Measurements from ENCODE around the gene CETP. TPM values are rescaled to one million over a fixed set of nuclear protein-coding genes. Genes with fewer than 3 reads are reported as not detected.
"Not testable (repeated sequence)": the region's sequence is repeated elsewhere in the genome, so short reads cannot be mapped to it uniquely, and the experiment has no call there.

Gene CETP
- total RNA-seq, 6 experiments from 2014 or later = not detected

DNA sequence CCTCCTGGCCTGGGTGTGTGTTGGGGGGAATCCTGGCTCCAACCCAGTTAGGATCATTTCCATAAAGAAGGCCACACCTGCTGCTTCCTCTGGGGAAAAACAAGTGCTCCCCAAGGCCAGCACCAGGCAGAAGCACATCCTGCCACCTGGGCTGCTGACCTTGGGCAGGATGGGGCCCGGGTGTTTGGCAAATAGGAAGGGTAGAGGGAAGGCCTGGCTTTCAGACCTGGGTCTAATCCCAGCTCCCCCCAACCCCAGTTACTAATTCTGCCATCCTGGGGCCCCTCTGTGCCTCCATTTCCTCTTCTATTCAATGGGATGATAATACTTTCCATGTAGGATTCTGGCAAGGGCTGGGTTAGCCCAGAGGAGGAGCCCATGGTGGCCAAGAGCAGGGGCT lies 24.6 kb downstream of the CETP start:
- H3K4me1 Mint-ChIP-seq (ENCODE audit: low read depth) = peaks cover 58% of the 10 kb centered on the region
- TF ChIP-seq, protein P1, sequence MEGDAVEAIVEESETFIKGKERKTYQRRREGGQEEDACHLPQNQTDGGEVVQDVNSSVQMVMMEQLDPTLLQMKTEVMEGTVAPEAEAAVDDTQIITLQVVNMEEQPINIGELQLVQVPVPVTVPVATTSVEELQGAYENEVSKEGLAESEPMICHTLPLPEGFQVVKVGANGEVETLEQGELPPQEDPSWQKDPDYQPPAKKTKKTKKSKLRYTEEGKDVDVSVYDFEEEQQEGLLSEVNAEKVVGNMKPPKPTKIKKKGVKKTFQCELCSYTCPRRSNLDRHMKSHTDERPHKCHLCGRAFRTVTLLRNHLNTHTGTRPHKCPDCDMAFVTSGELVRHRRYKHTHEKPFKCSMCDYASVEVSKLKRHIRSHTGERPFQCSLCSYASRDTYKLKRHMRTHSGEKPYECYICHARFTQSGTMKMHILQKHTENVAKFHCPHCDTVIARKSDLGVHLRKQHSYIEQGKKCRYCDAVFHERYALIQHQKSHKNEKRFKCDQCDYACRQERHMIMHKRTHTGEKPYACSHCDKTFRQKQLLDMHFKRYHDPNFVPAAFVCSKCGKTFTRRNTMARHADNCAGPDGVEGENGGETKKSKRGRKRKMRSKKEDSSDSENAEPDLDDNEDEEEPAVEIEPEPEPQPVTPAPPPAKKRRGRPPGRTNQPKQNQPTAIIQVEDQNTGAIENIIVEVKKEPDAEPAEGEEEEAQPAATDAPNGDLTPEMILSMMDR (IDR thresholded peaks at IDR 0.05) = no peak
- no peak overlapping the region for H3K4me3 Mint-ChIP-seq
- H3K36me3 Mint-ChIP-seq (ENCODE audit: low read depth) = peaks cover 11% of the 10 kb centered on the region; the same call in 1 of the 2 replicates
- no peaks in the 10 kb centered on the region for H3K9me3 Mint-ChIP-seq
- no peak for DNase-seq
- peak overlapping the region; percentile 90 for H3K27ac Mint-ChIP-seq
- H3K27me3 Mint-ChIP-seq (ENCODE audit: insufficient read depth) = peaks cover 5% of the 10 kb centered on the region

DNA sequence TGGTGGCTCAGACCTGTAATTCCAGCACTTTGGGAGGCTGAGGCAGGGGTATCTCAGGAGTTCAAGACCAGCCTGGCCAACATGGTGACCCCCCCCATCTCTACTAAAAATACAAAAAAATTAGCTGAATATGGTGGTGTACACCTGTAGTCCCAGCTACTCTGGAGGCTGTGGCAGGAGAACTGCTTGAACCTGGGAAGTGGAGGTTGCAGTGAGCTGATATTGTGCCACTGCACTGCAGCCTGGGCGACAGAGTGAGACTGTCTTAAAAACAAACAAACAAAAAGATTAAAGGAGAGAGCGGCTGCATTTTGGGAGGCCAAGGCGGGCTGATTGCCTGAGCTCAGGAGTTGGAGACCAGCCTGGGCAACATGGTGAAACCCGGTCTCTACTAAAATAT lies 25.2 kb downstream of the CETP start:
- not testable (repeated sequence) for H3K4me3 Mint-ChIP-seq; DNase-seq; H3K27me3 Mint-ChIP-seq (ENCODE audit: insufficient read depth); H3K9me3 Mint-ChIP-seq
- Mint-ChIP-seq H3K36me3 (ENCODE audit: low read depth) (peaks cover 16% of the 10 kb centered on the region), H3K4me1 (ENCODE audit: low read depth) (peaks cover 63% of the 10 kb centered on the region), H3K27ac (peak overlapping the region; percentile 45; the same call in 1 of the 2 replicates)

DNA sequence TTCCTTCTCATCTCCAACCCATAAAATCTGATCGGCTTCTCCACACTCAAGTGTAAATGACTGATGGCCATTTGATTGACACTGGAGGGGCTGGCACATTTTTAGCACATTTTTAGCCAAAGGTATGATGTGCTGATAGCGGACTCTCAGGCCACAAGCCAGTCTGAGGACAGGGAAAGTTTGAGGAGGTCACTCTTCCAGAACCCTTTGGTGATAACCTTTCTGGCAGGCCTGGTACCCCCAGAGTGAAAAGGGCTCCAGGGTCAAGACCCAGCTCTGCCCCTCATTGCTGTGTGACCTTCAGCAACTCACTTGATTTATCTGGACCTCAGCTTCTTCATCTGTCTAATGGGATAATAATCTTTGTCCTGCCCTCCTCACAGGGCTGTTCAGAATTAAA lies 25.9 kb downstream of the CETP start:
- peaks cover 5% of the 10 kb centered on the region; the same call in 1 of the 2 replicates for H3K27me3 Mint-ChIP-seq (ENCODE audit: insufficient read depth)
- peaks cover 12% of the 10 kb centered on the region for H3K36me3 Mint-ChIP-seq (ENCODE audit: low read depth)
- peaks cover 66% of the 10 kb centered on the region for H3K4me1 Mint-ChIP-seq (ENCODE audit: low read depth)
- H3K4me3 Mint-ChIP-seq = peak overlapping the region; percentile 98; the same call in 1 of the 2 replicates
- TF ChIP-seq, protein P1 (IDR thresholded peaks at IDR 0.05) = no peak
- H3K27ac Mint-ChIP-seq = peak overlapping the region; percentile 96
- no peaks in the 10 kb centered on the region for H3K9me3 Mint-ChIP-seq
- DNase-seq = no peak

DNA sequence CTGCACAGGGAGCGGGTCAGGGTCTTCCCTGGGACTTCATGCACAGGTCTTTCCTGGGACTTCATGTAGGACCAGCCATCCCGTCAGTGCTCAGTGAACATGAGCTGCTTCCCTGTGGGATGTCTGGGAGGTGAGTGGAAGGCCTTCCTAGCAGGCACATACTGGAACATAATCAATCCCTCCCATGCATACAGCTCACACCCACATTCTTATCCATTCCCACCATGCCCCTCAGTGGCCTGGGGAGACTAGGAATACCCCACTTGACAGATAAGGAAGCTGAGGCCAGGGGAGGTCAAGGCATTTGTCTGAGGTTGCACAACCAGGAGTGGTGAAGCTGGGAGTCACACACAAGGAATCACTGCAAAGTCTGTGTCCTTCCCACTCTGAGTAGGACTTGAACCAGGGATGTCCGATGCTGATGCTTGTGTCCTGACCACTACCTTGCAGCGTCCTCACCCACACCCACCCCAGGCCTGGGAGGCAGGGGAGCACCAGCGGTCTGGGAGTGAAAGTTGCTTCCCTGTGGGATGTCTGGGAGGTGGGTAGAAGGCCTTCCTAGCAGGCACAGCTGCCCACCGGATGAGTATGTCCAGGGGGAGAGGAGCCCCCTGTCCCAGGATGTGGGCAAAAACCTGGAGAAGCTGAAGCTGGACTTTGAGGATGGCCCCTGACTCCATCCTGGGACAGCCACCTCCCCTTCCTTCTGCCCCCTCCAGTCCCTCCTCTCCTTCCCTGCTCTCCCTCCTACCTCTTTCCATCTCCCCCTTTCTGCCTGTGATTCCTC lies 26.6 kb downstream of the CETP start:
- peaks cover 5% of the 10 kb centered on the region; the same call in 1 of the 2 replicates for H3K27me3 Mint-ChIP-seq (ENCODE audit: insufficient read depth)
- H3K36me3 Mint-ChIP-seq (ENCODE audit: low read depth) = peaks cover 16% of the 10 kb centered on the region
- DNase-seq = peak; percentile 30
- H3K4me1 Mint-ChIP-seq (ENCODE audit: low read depth) = peaks cover 72% of the 10 kb centered on the region
- TF ChIP-seq, protein P1 (IDR thresholded peaks at IDR 0.05) = no peak
- peak overlapping the region; percentile 98 for H3K4me3 Mint-ChIP-seq
- peak overlapping the region; percentile 96 for H3K27ac Mint-ChIP-seq
- no peaks in the 10 kb centered on the region for H3K9me3 Mint-ChIP-seq

DNA sequence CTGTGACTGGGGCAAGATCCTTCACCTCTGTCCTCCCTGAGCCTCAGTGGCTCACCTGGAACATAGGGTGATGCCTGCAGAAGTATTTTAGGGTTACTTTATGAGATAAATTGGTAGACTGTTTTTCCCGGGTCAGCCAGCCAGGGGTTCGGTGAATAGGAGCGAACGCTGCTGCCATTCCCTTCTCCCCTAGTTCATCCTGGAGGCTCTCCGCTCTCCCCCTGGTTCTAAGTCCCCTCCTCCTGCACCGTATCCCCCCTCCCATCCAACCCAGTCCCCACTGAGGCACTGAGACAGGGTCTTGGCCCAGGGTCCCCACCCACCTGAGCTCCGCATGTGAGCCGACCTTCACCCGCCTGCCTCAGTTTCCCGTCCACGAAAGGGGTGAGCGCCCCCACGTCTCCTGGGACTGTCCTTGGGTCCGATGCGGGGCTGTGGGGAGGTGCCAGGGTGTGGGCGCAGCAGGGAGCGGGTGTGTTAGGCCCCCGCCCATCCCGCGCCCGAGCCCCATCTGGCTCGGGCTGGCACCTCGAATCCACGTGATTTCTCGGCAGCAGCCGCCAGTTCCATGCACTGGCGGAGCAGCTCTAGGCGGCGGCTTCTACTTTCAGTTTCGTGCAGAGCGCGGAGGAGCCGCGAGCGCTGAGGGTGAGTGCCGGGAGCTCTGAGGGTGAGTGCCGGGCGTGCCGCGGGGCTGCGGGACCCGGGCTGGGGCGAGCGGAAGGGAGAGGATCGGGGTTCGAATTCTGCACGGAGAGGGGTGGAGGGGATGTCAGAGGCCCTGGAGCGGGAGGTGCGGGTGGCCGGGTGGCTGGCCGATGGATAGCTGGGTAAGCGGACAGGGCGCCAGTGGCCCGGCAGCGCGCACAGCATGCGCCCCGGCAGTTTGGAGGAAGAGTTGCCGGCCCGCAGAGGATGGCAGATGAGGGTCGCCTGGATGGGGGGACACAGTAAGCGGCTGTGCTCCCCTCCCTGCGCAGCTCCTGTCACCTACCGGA lies 27.5 kb downstream of the CETP start, which contains the start of gene NLRC5:
Gene NLRC5, plus strand, starts transcription at position 610 of the 998 bp plus-strand sequence. CDS start 31,156 bp downstream, outside the sequence.
- DNase-seq = peak; percentile 77
- Mint-ChIP-seq H3K27me3 (ENCODE audit: insufficient read depth) (peaks cover 5% of the 10 kb centered on the region; the same call in 1 of the 2 replicates), H3K36me3 (ENCODE audit: low read depth) (peaks cover 22% of the 10 kb centered on the region), H3K4me3 (peak within 1 kb of the TSS; percentile 98), H3K27ac (peak within 1 kb of the TSS; percentile 96), H3K4me1 (ENCODE audit: low read depth) (peaks cover 81% of the 10 kb centered on the region), H3K9me3 (no peaks in the 10 kb centered on the region)
- TF ChIP-seq, protein P1 (IDR thresholded peaks at IDR 0.05) = no peak; the same call in 1 of the 2 replicates

Data from HFFc6 (cell line).